Jurkat, Clone E6-1 (cell line): ENCODE measurements around the gene UBE2J2.
A peak's percentile ranks its signal among the peaks of the same experiment; 100 is the strongest.

Experiments
- DNase-seq: peaks from one replicate; pipeline ENCODE4 v3.0.0-alpha.2; 2011; ENCODE audit warnings: low read depth, low spot score
- H3K4me3 ChIP-seq: 2 replicates; pipeline ENCODE4 v1.5.1; 2011; ENCODE audit warnings: mild to moderate bottlenecking, low read length, control low read depth, moderate library complexity

The UBE2J2 gene

GRCh38 chr1:1298861-1299685 lies 25.4 kb upstream of the UBE2J2 start:
- DNase-seq = no peak
- no peak overlapping the region for H3K4me3 ChIP-seq

GRCh38 chr1:1297802-1298424 lies 24.3 kb upstream of the UBE2J2 start:
- no peak overlapping the region for H3K4me3 ChIP-seq
- DNase-seq = no peak

GRCh38 chr1:1296070-1297061 lies 22.7 kb upstream of the UBE2J2 start:
- DNase-seq = no peak
- no peak overlapping the region for H3K4me3 ChIP-seq

- no peak overlapping the region for H3K4me3 ChIP-seq
- DNase-seq = no peak
Observed at GRCh38 chr1:1295154-1295923, 21.7 kb upstream of the UBE2J2 start.

- no peak for DNase-seq
- H3K4me3 ChIP-seq = no peak overlapping the region
Observed at GRCh38 chr1:1294250-1294890, 20.7 kb upstream of the UBE2J2 start.

- no peak overlapping the region for H3K4me3 ChIP-seq
- DNase-seq = no peak
Observed at GRCh38 chr1:1293263-1294249, 19.9 kb upstream of the UBE2J2 start.

- DNase-seq = no peak
- H3K4me3 ChIP-seq = no peak overlapping the region
Observed at GRCh38 chr1:1292851-1293250, 19.2 kb upstream of the UBE2J2 start.

GRCh38 chr1:1292442-1292779 lies 18.8 kb upstream of the UBE2J2 start:
- DNase-seq = no peak

GRCh38 chr1:1291548-1292441 lies 18.1 kb upstream of the UBE2J2 start:
- H3K4me3 ChIP-seq = no peak overlapping the region
- DNase-seq = peak; percentile 45

More at GRCh38 chr1:1292442-1292779, 18.8 kb upstream of the UBE2J2 start:
- H3K4me3 ChIP-seq = no peak overlapping the region

GRCh38 chr1:1291023-1291528 lies 17.4 kb upstream of the UBE2J2 start:
- no peak overlapping the region for H3K4me3 ChIP-seq
- DNase-seq = no peak

- H3K4me3 ChIP-seq = no peak overlapping the region
- no peak for DNase-seq
Observed at GRCh38 chr1:1290238-1290731, 16.6 kb upstream of the UBE2J2 start.

GRCh38 chr1:1287288-1288110 lies 13.8 kb upstream of the UBE2J2 start:
- H3K4me3 ChIP-seq = no peak overlapping the region
- DNase-seq = no peak

- no peak for DNase-seq
- no peak overlapping the region for H3K4me3 ChIP-seq
Observed at GRCh38 chr1:1286313-1287261, 12.9 kb upstream of the UBE2J2 start.

GRCh38 chr1:1285611-1286311 lies 12.1 kb upstream of the UBE2J2 start:
- no peak overlapping the region for H3K4me3 ChIP-seq
- DNase-seq = no peak
